GM23338 (cell line): ENCODE results near the gene HENMT1. TPM values are rescaled to one million over a fixed set of nuclear protein-coding genes. Genes with fewer than 3 reads are reported as not detected.
A peak's percentile ranks its signal among the peaks of the same experiment; 100 is the strongest.
"Not testable (repeated sequence)": the region's sequence is repeated elsewhere in the genome, so short reads cannot be mapped to it uniquely, and the experiment has no call there.

ENCODE experiments used
- ATAC-seq: fragments of 200-7000 bp; cut with Tn5 transposase; 3 replicates; pipeline ENCODE4 v1.9.1; 2020
- DNase-seq: peaks from one replicate; pipeline ENCODE4 v3.0.0-alpha.2; 2015; ENCODE audit warnings: low spot score
- H2AFZ ChIP-seq: fragments of 200-600 bp; sonication (generic); 2 replicates; pipeline ENCODE4 v1.8.0; 2016; ENCODE audit warnings: antibody characterized with exemption, mild to moderate bottlenecking, moderate library complexity
- H3F3A ChIP-seq: fragments of 200-600 bp; sonication (generic); replicated peaks from 2 replicates; pipeline ENCODE4 v1.8.0; 2017; ENCODE audit warnings: antibody characterized with exemption, mixed run types, low read depth
- H3K27ac ChIP-seq: fragments of 200-600 bp; sonication (generic); 2 replicates; pipeline ENCODE4 v1.6.1; 2016; ENCODE audit warnings: low read depth
- H3K27me3 ChIP-seq: fragments of 200-600 bp; sonication (generic); 2 replicates; pipeline ENCODE4 v1.8.0; 2016; ENCODE audit warnings: mild to moderate bottlenecking, mixed run types, moderate library complexity; ENCODE audit not compliant: insufficient read depth
- H3K36me3 ChIP-seq: fragments of 200-600 bp; sonication (generic); 2 replicates; pipeline ENCODE4 v1.8.0; 2016; ENCODE audit warnings: mild to moderate bottlenecking; ENCODE audit not compliant: insufficient read depth
- H3K4me1 ChIP-seq: fragments of 200-600 bp; sonication (generic); 2 replicates; pipeline ENCODE4 v1.8.0; 2016; ENCODE audit warnings: mild to moderate bottlenecking, moderate library complexity; ENCODE audit not compliant: insufficient read depth
- H3K4me2 ChIP-seq: fragments of 200-600 bp; sonication (generic); 2 replicates; pipeline ENCODE4 v1.7.1; 2017; ENCODE audit warnings: mixed run types
- H3K4me3 ChIP-seq: fragments of 200-600 bp; sonication (generic); 2 replicates; pipeline ENCODE4 v1.6.1; 2016; ENCODE audit warnings: mixed run types
- H3K79me2 ChIP-seq: fragments of 200-600 bp; sonication (generic); replicated peaks from 2 replicates; pipeline ENCODE4 v1.8.0; 2017; ENCODE audit warnings: mild to moderate bottlenecking; ENCODE audit not compliant: insufficient read depth
- H3K9me2 ChIP-seq: fragments of 200-600 bp; sonication (generic); 2 replicates; pipeline ENCODE4 v1.8.0; 2017; ENCODE audit not compliant: insufficient read depth
- H4K20me1 ChIP-seq: fragments of 200-600 bp; sonication (generic); replicated peaks from 2 replicates; pipeline ENCODE4 v1.8.0; 2017; ENCODE audit warnings: mild to moderate bottlenecking; ENCODE audit not compliant: insufficient read depth
- H3K27ac Mint-ChIP-seq: 2 replicates; pipeline ENCODE4 v1.8.0; 2020; ENCODE audit warnings: inconsistent platforms, mild to moderate bottlenecking, moderate library complexity, mixed read lengths
- H3K27me3 Mint-ChIP-seq: 3 replicates; pipeline ENCODE4 v1.8.0; 2022; ENCODE audit warnings: low read depth, mild to moderate bottlenecking, moderate library complexity, mixed read lengths, inconsistent platforms; ENCODE audit not compliant: insufficient read depth, poor library complexity
- H3K36me3 Mint-ChIP-seq: 3 replicates; pipeline ENCODE4 v1.8.0; 2021; ENCODE audit warnings: low read depth, mild to moderate bottlenecking, inconsistent platforms, moderate library complexity, mixed read lengths
- H3K4me1 Mint-ChIP-seq: 3 replicates; pipeline ENCODE4 v1.8.0; 2020; ENCODE audit warnings: mild to moderate bottlenecking, inconsistent platforms, mixed read lengths
- H3K4me3 Mint-ChIP-seq: 3 replicates; pipeline ENCODE4 v1.8.0; 2021; ENCODE audit warnings: moderate library complexity, mild to moderate bottlenecking, inconsistent platforms, mixed read lengths
- H3K9me3 Mint-ChIP-seq: 3 replicates; pipeline ENCODE4 v1.8.0; 2020; ENCODE audit warnings: moderate library complexity, mild to moderate bottlenecking, inconsistent platforms, mixed read lengths
- CREB1 ChIP-seq: fragments of 250-450 bp; sonication (Bioruptor Pico); IDR thresholded peaks from 2 replicates; pipeline ENCODE4 v1.5.0; 2020; ENCODE audit warnings: low read depth, mild to moderate bottlenecking, moderate library complexity
- CTCF ChIP-seq, 2 experiments: fragments of 200-600 bp in 1 of 2; sonication (generic) in 1 of 2; conservative IDR thresholded peaks; 2 replicates each; pipeline versions ENCODE4 v1.5.1 to v1.6.1; 2016 to 2017; ENCODE audit warnings: antibody characterized with exemption in 2 of 2, low read depth in 2 of 2, mild to moderate bottlenecking in 2 of 2, moderate library complexity in 1 of 2
- EZH2 ChIP-seq: fragments of 200-600 bp; sonication (generic); IDR thresholded peaks from one replicate; pipeline ENCODE4 v1.8.0; 2017; ENCODE audit warnings: antibody characterized with exemption, mild to moderate bottlenecking, low read depth; ENCODE audit not compliant: unreplicated experiment
- EZH2phosphoT487 ChIP-seq: fragments of 200-600 bp; sonication (generic); IDR thresholded peaks from one replicate; pipeline ENCODE4 v1.8.1; 2018; ENCODE audit warnings: antibody characterized with exemption; ENCODE audit not compliant: unreplicated experiment
- NANOG ChIP-seq: IDR thresholded peaks from 2 replicates; pipeline ENCODE4 v1.6.1; 2016; ENCODE audit warnings: antibody characterized with exemption, borderline replicate concordance
- STAT1 ChIP-seq: IDR thresholded peaks from one replicate; pipeline ENCODE4 v1.6.1; 2016; ENCODE audit warnings: antibody characterized with exemption; ENCODE audit not compliant: unreplicated experiment
- polyA plus RNA-seq: library from polyadenylated mRNA; unstranded; fragments of >200 nt; fragmentation: Nextera tagmentation; extraction: Ambion mirVana; gene quantifications from 2 replicates; pipeline ENCODE4 v1.2.1, GENCODE V29; 2016
- total RNA-seq: library from RNA; depleted of rRNA; stranded (reverse); fragments of >200 nt; shearing (Covaris generic); gene quantifications from 2 replicates; pipeline ENCODE4 v1.2.3, GENCODE V29; 2014
- TF ChIP-seq, protein P1 (sequence below): IDR thresholded peaks from one replicate; pipeline ENCODE4 v1.6.1; 2018; ENCODE audit warnings: antibody characterized with exemption; ENCODE audit not compliant: unreplicated experiment
- TF ChIP-seq, protein P2 (sequence below): IDR thresholded peaks from 2 replicates; pipeline ENCODE4 v1.6.1; 2016; ENCODE audit warnings: antibody characterized with exemption
- TF ChIP-seq, protein P3 (sequence below): fragments of 250-450 bp; sonication (Bioruptor Pico); IDR thresholded peaks from 2 replicates; pipeline ENCODE4 v1.5.0; 2020; ENCODE audit warnings: mild to moderate bottlenecking, moderate library complexity

HENMT1 gene
- total and polyA plus RNA-seq, 2 experiments from 2014 or later: 4.7 to 9.7 TPM

DNA sequence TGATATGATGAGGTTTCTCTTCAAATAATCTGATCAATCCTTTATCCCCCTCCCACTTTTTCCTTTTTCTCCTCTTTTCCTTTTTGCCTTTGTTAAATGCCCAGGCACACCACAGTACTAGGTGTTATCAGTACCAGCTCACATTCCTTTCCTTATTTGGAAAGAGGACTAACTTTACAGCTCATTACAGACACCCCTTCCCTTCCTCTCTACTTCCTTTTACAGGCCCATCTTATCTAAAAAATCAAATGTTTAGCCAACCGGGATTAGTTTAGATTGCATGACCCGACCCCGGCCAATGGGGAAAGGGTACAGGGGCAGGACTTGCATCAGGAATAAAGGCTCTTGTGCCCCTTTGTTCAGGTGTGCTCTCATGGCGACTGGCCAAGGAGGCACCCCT is 20.8 kb upstream of the HENMT1 start:
- H3K9me3 Mint-ChIP-seq, H3K79me2 ChIP-seq, H3K36me3 ChIP-seq, H3K4me3 ChIP-seq, H3K9me2 ChIP-seq, H3K4me2 ChIP-seq, H3K4me1 ChIP-seq, H3K27me3 Mint-ChIP-seq, H3K4me3 Mint-ChIP-seq, H3F3A ChIP-seq, H3K36me3 Mint-ChIP-seq, H2AFZ ChIP-seq, H3K27me3 ChIP-seq, H4K20me1 ChIP-seq, H3K27ac ChIP-seq: not testable (repeated sequence)
- Mint-ChIP-seq H3K27ac (peak overlapping the region; percentile 87), H3K4me1 (peaks cover 18% of the 10 kb centered on the region)
- ATAC-seq (peak; percentile 69), DNase-seq (peak; percentile 67)

DNA sequence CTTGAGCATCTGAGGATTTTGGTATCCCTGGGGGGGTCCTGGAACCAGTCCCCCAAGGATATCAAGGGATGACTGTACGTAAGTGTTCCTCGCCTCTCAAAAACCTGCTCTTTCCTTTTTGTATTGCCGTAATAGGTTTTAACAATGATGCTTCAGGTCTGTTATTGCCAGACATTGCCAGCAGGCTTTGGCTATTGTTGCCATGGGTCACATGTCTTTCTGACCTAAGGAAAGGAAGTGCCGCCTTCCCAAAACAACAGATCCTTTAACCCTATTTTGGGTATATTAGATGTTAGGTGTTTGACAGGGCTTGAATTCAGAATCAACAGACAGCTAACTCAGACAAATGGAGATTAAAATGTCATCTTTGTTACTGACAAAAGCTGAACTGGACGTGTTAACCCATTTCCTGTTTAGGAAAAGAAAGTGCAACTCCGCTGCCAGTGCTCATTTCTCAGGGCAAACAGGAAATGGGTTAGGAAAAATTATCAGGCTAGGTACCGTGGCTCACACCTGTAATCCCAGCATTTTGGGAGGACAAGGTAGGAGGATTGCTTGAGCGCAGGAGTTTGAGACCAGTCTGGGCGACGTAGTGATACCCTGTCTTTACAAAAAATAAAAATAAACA is 18.8 kb upstream of the HENMT1 start:
- H3K79me2 ChIP-seq: no peaks in the 10 kb centered on the region
- H3K4me1 ChIP-seq: no peaks in the 10 kb centered on the region
- H4K20me1 ChIP-seq: no peaks in the 10 kb centered on the region
- H3K4me3 Mint-ChIP-seq: no peak overlapping the region
- H3K4me3 ChIP-seq: no peak overlapping the region
- no peak overlapping the region for H3K27ac ChIP-seq
- peak overlapping the region; percentile 88 for H2AFZ ChIP-seq
- no peaks in the 10 kb centered on the region for H3K9me2 ChIP-seq
- peaks cover 2% of the 10 kb centered on the region for H3K27me3 Mint-ChIP-seq
- H3F3A ChIP-seq: no peaks in the 10 kb centered on the region
- peaks cover 4% of the 10 kb centered on the region for H3K36me3 Mint-ChIP-seq
- H3K36me3 ChIP-seq: no peaks in the 10 kb centered on the region
- H3K9me3 Mint-ChIP-seq: peaks cover 8% of the 10 kb centered on the region
- peaks cover 9% of the 10 kb centered on the region for H3K4me1 Mint-ChIP-seq
- no peak overlapping the region for H3K27ac Mint-ChIP-seq
- H3K4me2 ChIP-seq: no peak overlapping the region
- no peak for DNase-seq
- ATAC-seq: no peak
- no peaks in the 10 kb centered on the region for H3K27me3 ChIP-seq
- TF ChIP-seq, protein P1, sequence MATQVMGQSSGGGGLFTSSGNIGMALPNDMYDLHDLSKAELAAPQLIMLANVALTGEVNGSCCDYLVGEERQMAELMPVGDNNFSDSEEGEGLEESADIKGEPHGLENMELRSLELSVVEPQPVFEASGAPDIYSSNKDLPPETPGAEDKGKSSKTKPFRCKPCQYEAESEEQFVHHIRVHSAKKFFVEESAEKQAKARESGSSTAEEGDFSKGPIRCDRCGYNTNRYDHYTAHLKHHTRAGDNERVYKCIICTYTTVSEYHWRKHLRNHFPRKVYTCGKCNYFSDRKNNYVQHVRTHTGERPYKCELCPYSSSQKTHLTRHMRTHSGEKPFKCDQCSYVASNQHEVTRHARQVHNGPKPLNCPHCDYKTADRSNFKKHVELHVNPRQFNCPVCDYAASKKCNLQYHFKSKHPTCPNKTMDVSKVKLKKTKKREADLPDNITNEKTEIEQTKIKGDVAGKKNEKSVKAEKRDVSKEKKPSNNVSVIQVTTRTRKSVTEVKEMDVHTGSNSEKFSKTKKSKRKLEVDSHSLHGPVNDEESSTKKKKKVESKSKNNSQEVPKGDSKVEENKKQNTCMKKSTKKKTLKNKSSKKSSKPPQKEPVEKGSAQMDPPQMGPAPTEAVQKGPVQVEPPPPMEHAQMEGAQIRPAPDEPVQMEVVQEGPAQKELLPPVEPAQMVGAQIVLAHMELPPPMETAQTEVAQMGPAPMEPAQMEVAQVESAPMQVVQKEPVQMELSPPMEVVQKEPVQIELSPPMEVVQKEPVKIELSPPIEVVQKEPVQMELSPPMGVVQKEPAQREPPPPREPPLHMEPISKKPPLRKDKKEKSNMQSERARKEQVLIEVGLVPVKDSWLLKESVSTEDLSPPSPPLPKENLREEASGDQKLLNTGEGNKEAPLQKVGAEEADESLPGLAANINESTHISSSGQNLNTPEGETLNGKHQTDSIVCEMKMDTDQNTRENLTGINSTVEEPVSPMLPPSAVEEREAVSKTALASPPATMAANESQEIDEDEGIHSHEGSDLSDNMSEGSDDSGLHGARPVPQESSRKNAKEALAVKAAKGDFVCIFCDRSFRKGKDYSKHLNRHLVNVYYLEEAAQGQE: no peak
- TF ChIP-seq, protein P2, sequence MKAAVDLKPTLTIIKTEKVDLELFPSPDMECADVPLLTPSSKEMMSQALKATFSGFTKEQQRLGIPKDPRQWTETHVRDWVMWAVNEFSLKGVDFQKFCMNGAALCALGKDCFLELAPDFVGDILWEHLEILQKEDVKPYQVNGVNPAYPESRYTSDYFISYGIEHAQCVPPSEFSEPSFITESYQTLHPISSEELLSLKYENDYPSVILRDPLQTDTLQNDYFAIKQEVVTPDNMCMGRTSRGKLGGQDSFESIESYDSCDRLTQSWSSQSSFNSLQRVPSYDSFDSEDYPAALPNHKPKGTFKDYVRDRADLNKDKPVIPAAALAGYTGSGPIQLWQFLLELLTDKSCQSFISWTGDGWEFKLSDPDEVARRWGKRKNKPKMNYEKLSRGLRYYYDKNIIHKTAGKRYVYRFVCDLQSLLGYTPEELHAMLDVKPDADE: no peak
- no peak for TF ChIP-seq EZH2phosphoT487
- no peak for TF ChIP-seq EZH2
- no peak for TF ChIP-seq NANOG
- TF ChIP-seq CTCF (conservative IDR thresholded peaks at IDR 0.05; ENCODE audit: low read depth in 2 of 2): no peak
- TF ChIP-seq STAT1: no peak
- TF ChIP-seq, protein P3, sequence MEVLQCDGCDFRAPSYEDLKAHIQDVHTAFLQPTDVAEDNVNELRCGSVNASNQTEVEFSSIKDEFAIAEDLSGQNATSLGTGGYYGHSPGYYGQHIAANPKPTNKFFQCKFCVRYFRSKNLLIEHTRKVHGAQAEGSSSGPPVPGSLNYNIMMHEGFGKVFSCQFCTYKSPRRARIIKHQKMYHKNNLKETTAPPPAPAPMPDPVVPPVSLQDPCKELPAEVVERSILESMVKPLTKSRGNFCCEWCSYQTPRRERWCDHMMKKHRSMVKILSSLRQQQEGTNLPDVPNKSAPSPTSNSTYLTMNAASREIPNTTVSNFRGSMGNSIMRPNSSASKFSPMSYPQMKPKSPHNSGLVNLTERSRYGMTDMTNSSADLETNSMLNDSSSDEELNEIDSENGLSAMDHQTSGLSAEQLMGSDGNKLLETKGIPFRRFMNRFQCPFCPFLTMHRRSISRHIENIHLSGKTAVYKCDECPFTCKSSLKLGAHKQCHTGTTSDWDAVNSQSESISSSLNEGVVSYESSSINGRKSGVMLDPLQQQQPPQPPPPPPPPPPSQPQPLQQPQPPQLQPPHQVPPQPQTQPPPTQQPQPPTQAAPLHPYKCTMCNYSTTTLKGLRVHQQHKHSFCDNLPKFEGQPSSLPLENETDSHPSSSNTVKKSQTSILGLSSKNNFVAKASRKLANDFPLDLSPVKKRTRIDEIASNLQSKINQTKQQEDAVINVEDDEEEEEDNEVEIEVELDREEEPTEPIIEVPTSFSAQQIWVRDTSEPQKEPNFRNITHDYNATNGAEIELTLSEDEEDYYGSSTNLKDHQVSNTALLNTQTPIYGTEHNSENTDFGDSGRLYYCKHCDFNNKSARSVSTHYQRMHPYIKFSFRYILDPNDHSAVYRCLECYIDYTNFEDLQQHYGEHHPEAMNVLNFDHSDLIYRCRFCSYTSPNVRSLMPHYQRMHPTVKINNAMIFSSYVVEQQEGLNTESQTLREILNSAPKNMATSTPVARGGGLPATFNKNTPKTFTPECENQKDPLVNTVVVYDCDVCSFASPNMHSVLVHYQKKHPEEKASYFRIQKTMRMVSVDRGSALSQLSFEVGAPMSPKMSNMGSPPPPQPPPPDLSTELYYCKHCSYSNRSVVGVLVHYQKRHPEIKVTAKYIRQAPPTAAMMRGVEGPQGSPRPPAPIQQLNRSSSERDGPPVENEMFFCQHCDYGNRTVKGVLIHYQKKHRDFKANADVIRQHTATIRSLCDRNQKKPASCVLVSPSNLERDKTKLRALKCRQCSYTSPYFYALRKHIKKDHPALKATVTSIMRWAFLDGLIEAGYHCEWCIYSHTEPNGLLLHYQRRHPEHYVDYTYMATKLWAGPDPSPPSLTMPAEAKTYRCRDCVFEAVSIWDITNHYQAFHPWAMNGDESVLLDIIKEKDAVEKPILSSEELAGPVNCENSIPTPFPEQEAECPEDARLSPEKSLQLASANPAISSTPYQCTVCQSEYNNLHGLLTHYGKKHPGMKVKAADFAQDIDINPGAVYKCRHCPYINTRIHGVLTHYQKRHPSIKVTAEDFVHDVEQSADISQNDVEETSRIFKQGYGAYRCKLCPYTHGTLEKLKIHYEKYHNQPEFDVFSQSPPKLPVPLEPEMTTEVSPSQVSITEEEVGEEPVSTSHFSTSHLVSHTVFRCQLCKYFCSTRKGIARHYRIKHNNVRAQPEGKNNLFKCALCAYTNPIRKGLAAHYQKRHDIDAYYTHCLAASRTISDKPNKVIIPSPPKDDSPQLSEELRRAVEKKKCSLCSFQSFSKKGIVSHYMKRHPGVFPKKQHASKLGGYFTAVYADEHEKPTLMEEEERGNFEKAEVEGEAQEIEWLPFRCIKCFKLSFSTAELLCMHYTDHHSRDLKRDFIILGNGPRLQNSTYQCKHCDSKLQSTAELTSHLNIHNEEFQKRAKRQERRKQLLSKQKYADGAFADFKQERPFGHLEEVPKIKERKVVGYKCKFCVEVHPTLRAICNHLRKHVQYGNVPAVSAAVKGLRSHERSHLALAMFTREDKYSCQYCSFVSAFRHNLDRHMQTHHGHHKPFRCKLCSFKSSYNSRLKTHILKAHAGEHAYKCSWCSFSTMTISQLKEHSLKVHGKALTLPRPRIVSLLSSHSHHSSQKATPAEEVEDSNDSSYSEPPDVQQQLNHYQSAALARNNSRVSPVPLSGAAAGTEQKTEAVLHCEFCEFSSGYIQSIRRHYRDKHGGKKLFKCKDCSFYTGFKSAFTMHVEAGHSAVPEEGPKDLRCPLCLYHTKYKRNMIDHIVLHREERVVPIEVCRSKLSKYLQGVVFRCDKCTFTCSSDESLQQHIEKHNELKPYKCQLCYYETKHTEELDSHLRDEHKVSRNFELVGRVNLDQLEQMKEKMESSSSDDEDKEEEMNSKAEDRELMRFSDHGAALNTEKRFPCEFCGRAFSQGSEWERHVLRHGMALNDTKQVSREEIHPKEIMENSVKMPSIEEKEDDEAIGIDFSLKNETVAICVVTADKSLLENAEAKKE (CRISPR knock-in tag): no peak
- TF ChIP-seq CREB1 (CRISPR knock-in tag): no peak
